ENCODE data around the gene MMP8. TPM values are rescaled to one million over a fixed set of nuclear protein-coding genes. Genes with fewer than 3 reads are reported as not detected.
"Not testable (repeated sequence)": the region's sequence is repeated elsewhere in the genome, so short reads cannot be mapped to it uniquely, and the experiment has no call there.

MMP8 gene
- polyA plus RNA-seq, 1 donor (not counting 4 experiments of a cell fraction or from before 2014, with no cell fraction given) = 0.09 TPM

DNA sequence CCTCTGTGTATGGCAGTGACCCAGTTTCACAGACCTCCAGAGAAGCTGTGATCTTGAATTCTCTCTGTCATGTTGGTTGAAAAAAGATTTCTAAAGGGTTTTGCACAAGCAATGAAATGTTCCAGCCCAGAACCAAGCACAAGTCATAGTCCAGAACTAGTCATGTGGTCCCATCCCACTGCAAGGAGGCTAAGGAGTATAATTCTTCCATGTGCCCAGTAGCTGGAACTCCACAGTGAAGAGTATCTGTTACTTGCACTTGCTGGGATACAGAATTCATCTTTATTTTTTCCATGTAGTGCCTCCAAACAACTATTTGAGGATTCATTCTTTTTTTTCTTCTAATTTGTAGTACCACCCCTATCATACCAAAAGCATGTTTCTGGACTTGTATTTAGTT is 9.9 kb upstream of the MMP8 start:
- DNase-seq (ENCODE audit: low read depth, low spot score) (no peak), FAIRE-seq (no peak)
- Histone ChIP-seq H3K36me3 (ENCODE audit: control insufficient read depth in 2 of 2, extremely low read depth in 1 of 2, insufficient read depth in 2 of 2, low read length in 2 of 2) (no peaks in the 10 kb centered on the region), H3K27ac (ENCODE audit: control insufficient read depth, insufficient read depth, low read length) (no peak overlapping the region), H3K4me3 (ENCODE audit: control insufficient read depth in 2 of 3, extremely low read depth in 1 of 3, insufficient read depth in 2 of 3, low read depth in 1 of 3, low read length in 3 of 3) (no peak overlapping the region), H3K9ac (ENCODE audit: control insufficient read depth, extremely low read depth, insufficient read depth, low read length) (no peak overlapping the region), H3K4me2 (ENCODE audit: control insufficient read depth, extremely low read depth, insufficient read depth, low read depth, low read length) (no peak overlapping the region), H2AFZ (ENCODE audit: control insufficient read depth, low read length) (no peak overlapping the region), H3K9me3 (ENCODE audit: control insufficient read depth, low read depth, low read length) (no peaks in the 10 kb centered on the region), H3K27me3 (ENCODE audit: control insufficient read depth, extremely low read depth, insufficient read depth, low read length) (no peaks in the 10 kb centered on the region), H3K4me1 (ENCODE audit: control insufficient read depth, extremely low read depth, insufficient read depth, low read length) (peaks cover 3% of the 10 kb centered on the region), H3K79me2 (ENCODE audit: control insufficient read depth, insufficient read depth, low read length) (no peaks in the 10 kb centered on the region), H4K20me1 (ENCODE audit: control insufficient read depth, extremely low read depth, insufficient read depth, low read length) (no peaks in the 10 kb centered on the region), H3K9me1 (ENCODE audit: control insufficient read depth, extremely low read depth, insufficient read depth, low read length) (no peaks in the 10 kb centered on the region)
- dilution Hi-C loops (cut with MboI; ENCODE audit: extremely low pct_ligation_motif_present, low sequenced_read_pairs) = no loop called here
- TF ChIP-seq, protein P1, sequence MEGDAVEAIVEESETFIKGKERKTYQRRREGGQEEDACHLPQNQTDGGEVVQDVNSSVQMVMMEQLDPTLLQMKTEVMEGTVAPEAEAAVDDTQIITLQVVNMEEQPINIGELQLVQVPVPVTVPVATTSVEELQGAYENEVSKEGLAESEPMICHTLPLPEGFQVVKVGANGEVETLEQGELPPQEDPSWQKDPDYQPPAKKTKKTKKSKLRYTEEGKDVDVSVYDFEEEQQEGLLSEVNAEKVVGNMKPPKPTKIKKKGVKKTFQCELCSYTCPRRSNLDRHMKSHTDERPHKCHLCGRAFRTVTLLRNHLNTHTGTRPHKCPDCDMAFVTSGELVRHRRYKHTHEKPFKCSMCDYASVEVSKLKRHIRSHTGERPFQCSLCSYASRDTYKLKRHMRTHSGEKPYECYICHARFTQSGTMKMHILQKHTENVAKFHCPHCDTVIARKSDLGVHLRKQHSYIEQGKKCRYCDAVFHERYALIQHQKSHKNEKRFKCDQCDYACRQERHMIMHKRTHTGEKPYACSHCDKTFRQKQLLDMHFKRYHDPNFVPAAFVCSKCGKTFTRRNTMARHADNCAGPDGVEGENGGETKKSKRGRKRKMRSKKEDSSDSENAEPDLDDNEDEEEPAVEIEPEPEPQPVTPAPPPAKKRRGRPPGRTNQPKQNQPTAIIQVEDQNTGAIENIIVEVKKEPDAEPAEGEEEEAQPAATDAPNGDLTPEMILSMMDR (optimal IDR thresholded peaks at IDR 0.05 in 1 of 3, IDR thresholded peaks at IDR 0.05 in 1 of 3, conservative IDR thresholded peaks at IDR 0.05 in 1 of 3; ENCODE audit: extremely low read depth in 1 of 3, insufficient read depth in 2 of 3, low read length in 3 of 3) = peak; percentile 5 to 29 (median 13)
- no peak for TF ChIP-seq EZH2 (IDR thresholded peaks at IDR 0.05; ENCODE audit: low read length)

DNA sequence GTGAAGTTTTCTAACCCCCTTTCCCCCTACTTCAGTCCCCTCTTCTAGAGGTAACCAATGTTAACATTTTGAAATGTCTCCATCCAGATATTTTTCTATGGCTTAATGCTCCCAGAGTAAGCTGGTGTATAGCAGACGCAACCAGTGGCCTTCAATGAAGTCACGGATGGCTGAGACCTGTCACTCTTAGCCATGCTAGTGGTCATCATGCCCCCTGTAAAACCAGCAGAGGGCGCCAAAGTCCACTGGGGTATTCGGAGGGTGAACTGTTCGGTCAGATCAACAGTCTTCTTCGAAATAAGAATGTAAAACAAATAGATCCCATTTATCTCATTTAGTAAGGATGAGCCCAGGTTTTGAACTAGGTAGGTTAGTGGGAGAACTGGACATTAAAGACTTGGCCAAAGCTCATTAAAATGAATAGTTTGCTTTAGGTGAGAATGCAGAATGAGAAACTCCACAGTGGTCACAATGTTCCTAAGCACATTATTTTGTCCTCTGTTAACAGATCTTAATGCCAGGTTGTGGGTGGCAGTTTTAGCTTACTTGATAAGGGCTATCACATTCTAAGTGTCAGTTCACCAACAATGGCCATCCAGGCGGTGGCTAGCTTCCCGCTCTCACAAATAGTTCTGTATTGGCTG is 8.6 kb upstream of the MMP8 start:
- dilution Hi-C loops (cut with MboI; ENCODE audit: extremely low pct_ligation_motif_present, low sequenced_read_pairs) = no loop called here
- no peaks in the 10 kb centered on the region for H3K9me1 ChIP-seq (ENCODE audit: control insufficient read depth, extremely low read depth, insufficient read depth, low read length)
- no peaks in the 10 kb centered on the region for H3K36me3 ChIP-seq (ENCODE audit: control insufficient read depth in 2 of 2, extremely low read depth in 1 of 2, insufficient read depth in 2 of 2, low read length in 2 of 2)
- no peak for TF ChIP-seq EZH2 (IDR thresholded peaks at IDR 0.05; ENCODE audit: low read length)
- TF ChIP-seq, protein P1 (optimal IDR thresholded peaks at IDR 0.05 in 1 of 3, IDR thresholded peaks at IDR 0.05 in 1 of 3, conservative IDR thresholded peaks at IDR 0.05 in 1 of 3; ENCODE audit: extremely low read depth in 1 of 3, insufficient read depth in 2 of 3, low read length in 3 of 3) = peak; percentile 89 to 96 (median 95)
- no peaks in the 10 kb centered on the region for H3K79me2 ChIP-seq (ENCODE audit: control insufficient read depth, insufficient read depth, low read length)
- H3K9me3 ChIP-seq (ENCODE audit: control insufficient read depth, low read depth, low read length) = no peaks in the 10 kb centered on the region
- DNase-seq (ENCODE audit: low read depth, low spot score) (no peak), FAIRE-seq (peak; percentile 32)
- no peak overlapping the region for H3K9ac ChIP-seq (ENCODE audit: control insufficient read depth, extremely low read depth, insufficient read depth, low read length)
- peaks cover 6% of the 10 kb centered on the region for H3K4me1 ChIP-seq (ENCODE audit: control insufficient read depth, extremely low read depth, insufficient read depth, low read length)
- H2AFZ ChIP-seq (ENCODE audit: control insufficient read depth, low read length) = no peak overlapping the region
- no peak overlapping the region for H3K27ac ChIP-seq (ENCODE audit: control insufficient read depth, insufficient read depth, low read length)
- H3K27me3 ChIP-seq (ENCODE audit: control insufficient read depth, extremely low read depth, insufficient read depth, low read length) = no peaks in the 10 kb centered on the region
- no peaks in the 10 kb centered on the region for H4K20me1 ChIP-seq (ENCODE audit: control insufficient read depth, extremely low read depth, insufficient read depth, low read length)
- H3K4me3 ChIP-seq (ENCODE audit: control insufficient read depth in 2 of 3, extremely low read depth in 1 of 3, insufficient read depth in 2 of 3, low read depth in 1 of 3, low read length in 3 of 3) = no peak overlapping the region
- peak overlapping the region; percentile 19 for H3K4me2 ChIP-seq (ENCODE audit: control insufficient read depth, extremely low read depth, insufficient read depth, low read depth, low read length)

DNA sequence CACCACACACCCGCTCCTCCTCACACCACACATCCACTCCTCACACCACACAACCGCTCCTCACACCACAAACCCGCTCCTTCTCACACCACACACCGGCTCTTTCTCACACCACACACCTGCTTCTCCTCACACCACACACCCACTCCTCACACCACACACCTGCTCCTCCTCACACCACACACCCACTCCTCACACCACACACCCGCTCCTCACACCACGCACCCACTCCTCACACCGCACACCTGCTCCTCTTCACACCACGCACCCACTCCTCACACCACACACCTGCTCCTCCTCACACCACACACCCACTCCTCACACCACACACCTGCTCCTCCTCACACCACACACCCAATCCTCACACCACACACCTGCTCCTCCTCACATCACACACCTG is 6.2 kb upstream of the MMP8 start:
- H3K36me3 ChIP-seq (ENCODE audit: control insufficient read depth in 2 of 2, extremely low read depth in 1 of 2, insufficient read depth in 2 of 2, low read length in 2 of 2); H3K9me3 ChIP-seq (ENCODE audit: control insufficient read depth, low read depth, low read length); dilution Hi-C loops (cut with MboI; ENCODE audit: extremely low pct_ligation_motif_present, low sequenced_read_pairs); H2AFZ ChIP-seq (ENCODE audit: control insufficient read depth, low read length); DNase-seq (ENCODE audit: low read depth, low spot score); H3K9me1 ChIP-seq (ENCODE audit: control insufficient read depth, extremely low read depth, insufficient read depth, low read length); H3K4me3 ChIP-seq (ENCODE audit: control insufficient read depth in 2 of 3, extremely low read depth in 1 of 3, insufficient read depth in 2 of 3, low read depth in 1 of 3, low read length in 3 of 3); H4K20me1 ChIP-seq (ENCODE audit: control insufficient read depth, extremely low read depth, insufficient read depth, low read length); H3K9ac ChIP-seq (ENCODE audit: control insufficient read depth, extremely low read depth, insufficient read depth, low read length); H3K79me2 ChIP-seq (ENCODE audit: control insufficient read depth, insufficient read depth, low read length); H3K27ac ChIP-seq (ENCODE audit: control insufficient read depth, insufficient read depth, low read length); H3K4me2 ChIP-seq (ENCODE audit: control insufficient read depth, extremely low read depth, insufficient read depth, low read depth, low read length); H3K27me3 ChIP-seq (ENCODE audit: control insufficient read depth, extremely low read depth, insufficient read depth, low read length): not testable (repeated sequence)
- peaks cover 14% of the 10 kb centered on the region for H3K4me1 ChIP-seq (ENCODE audit: control insufficient read depth, extremely low read depth, insufficient read depth, low read length)
- peak; percentile 77 for FAIRE-seq
